ENCODE results near the gene ESAM. TPM values are rescaled to one million over a fixed set of nuclear protein-coding genes. Genes with fewer than 3 reads are reported as not detected.

The ESAM gene
- total RNA-seq, 1 experiment from 2014 or later: 0.92 TPM

GRCh38 chr11:124800226-124800929 is 38.3 kb upstream of the ESAM start, which contains the start of gene MSANTD2:
Gene MSANTD2, minus strand, starts transcription at chr11:124800406. Its CDS starts 26 bp downstream, at chr11:124800380.
- Histone ChIP-seq H4K20me1 (ENCODE audit: control insufficient read depth, insufficient read depth, insufficient read length) (no peaks in the 10 kb centered on the region), H3T11ph (ENCODE audit: low read length) (no peak within 1 kb of the TSS), H3K23me2 (ENCODE audit: insufficient read length, low read depth, low read length, poor library complexity, severe bottlenecking) (peaks cover 5% of the 10 kb centered on the region), H3K4me1 (ENCODE audit: insufficient read depth, low read length) (peaks cover 2% of the 10 kb centered on the region; the same call in 1 of the 2 replicates), H2AFZ (ENCODE audit: low read length) (no peak within 1 kb of the TSS), H3K4ac (ENCODE audit: low read depth, low read length) (0 out of 2 replicates have a peak within 1 kb of the TSS, but pooled peaks have one; percentile 41), H3K79me2 (ENCODE audit: insufficient read depth, low read length) (peaks cover 26% of the 10 kb centered on the region; the same call in 1 of the 2 replicates), H3K4me2 (ENCODE audit: insufficient read depth, insufficient read length, low read length) (peak within 1 kb of the TSS; percentile 96), H3K9ac (ENCODE audit: extremely low read depth, insufficient read length, low read length) (peak within 1 kb of the TSS; percentile 96), H3K9me3 (ENCODE audit: control insufficient read depth, low read depth, low read length) (no peaks in the 10 kb centered on the region), H3K23ac (ENCODE audit: insufficient read length, low read depth, low read length) (no peak within 1 kb of the TSS), H2BK20ac (ENCODE audit: low read depth, low read length, poor library complexity, severe bottlenecking) (no peak within 1 kb of the TSS), H2BK12ac (ENCODE audit: insufficient read length, low read depth, low read length) (peak within 1 kb of the TSS; percentile 41), H4K5ac (ENCODE audit: insufficient read length, low read depth, low read length) (no peak within 1 kb of the TSS), H3K56ac (ENCODE audit: insufficient read length, low read depth, low read length) (no peak within 1 kb of the TSS), H2BK15ac (ENCODE audit: low read depth, low read length) (peak within 1 kb of the TSS; percentile 42; the same call in 1 of the 2 replicates), H3K79me1 (ENCODE audit: insufficient read depth, low read depth, low read length, poor library complexity, severe bottlenecking) (no peaks in the 10 kb centered on the region), H4K91ac (ENCODE audit: insufficient read length, low read depth, low read length) (no peak within 1 kb of the TSS), H3K27me3 (ENCODE audit: insufficient read depth, low read length) (no peaks in the 10 kb centered on the region), H2BK120ac (ENCODE audit: low read depth, low read length, poor library complexity, severe bottlenecking) (peak within 1 kb of the TSS; percentile 53), H4K8ac (replicated peaks; ENCODE audit: insufficient read length, low read depth, low read length) (no peak within 1 kb of the TSS), H3K27ac (ENCODE audit: insufficient read length, low read depth, low read length) (no peak within 1 kb of the TSS), H2AK5ac (ENCODE audit: insufficient read length, low read length) (no peak within 1 kb of the TSS), H3K14ac (ENCODE audit: insufficient read depth, low read length) (peak within 1 kb of the TSS; percentile 98), H2BK5ac (ENCODE audit: insufficient read length, low read length) (no peak within 1 kb of the TSS), H3K18ac (ENCODE audit: insufficient read length, low read depth, low read length) (peak within 1 kb of the TSS; percentile 99)
- Mint-ChIP-seq H3K27me3 (ENCODE audit: low read depth) (peaks cover 1% of the 10 kb centered on the region; the same call in 1 of the 2 replicates), H3K9me3 (no peaks in the 10 kb centered on the region), H3K36me3 (ENCODE audit: insufficient read depth in 1 of 3, low read depth in 3 of 3) (peaks cover 0 to 3% (median 2%) of the 10 kb centered on the region in 3 experiments; a peak in 3 of 7 replicates), H3K4me1 (peaks cover 26 to 31% of the 10 kb centered on the region in 2 experiments), H3K27ac (peak within 1 kb of the TSS; percentile 91 to 98 (median 94)), H3K4me3 (peak within 1 kb of the TSS; percentile 87 to 89)
- 0 out of 3 replicates have a peak, but pooled peaks have one; percentile 0 for TF ChIP-seq CTCF (conservative IDR thresholded peaks at IDR 0.05)
- peak; percentile 82 for DNase-seq
- no CpG with 5 or more reads among the region's 62 CpGs for WGBS (ENCODE audit: extremely low coverage, insufficient read length, low lambda C conversion rate)

Data from H9 (cell line).